Fibroblast of skin of left biceps (primary cell): ENCODE measurements around the gene PHKA2.
A peak's percentile ranks its signal among the peaks of the same experiment; 100 is the strongest.
"Not testable (repeated sequence)": the region's sequence is repeated elsewhere in the genome, so short reads cannot be mapped to it uniquely, and the experiment has no call there.

Source experiments
- DNase-seq, 2 experiments: peaks; one replicate each; pipeline ENCODE4 v3.0.0-alpha.2; 2013; ENCODE audit warnings: low read depth in 2 of 2

The PHKA2 gene

DNA sequence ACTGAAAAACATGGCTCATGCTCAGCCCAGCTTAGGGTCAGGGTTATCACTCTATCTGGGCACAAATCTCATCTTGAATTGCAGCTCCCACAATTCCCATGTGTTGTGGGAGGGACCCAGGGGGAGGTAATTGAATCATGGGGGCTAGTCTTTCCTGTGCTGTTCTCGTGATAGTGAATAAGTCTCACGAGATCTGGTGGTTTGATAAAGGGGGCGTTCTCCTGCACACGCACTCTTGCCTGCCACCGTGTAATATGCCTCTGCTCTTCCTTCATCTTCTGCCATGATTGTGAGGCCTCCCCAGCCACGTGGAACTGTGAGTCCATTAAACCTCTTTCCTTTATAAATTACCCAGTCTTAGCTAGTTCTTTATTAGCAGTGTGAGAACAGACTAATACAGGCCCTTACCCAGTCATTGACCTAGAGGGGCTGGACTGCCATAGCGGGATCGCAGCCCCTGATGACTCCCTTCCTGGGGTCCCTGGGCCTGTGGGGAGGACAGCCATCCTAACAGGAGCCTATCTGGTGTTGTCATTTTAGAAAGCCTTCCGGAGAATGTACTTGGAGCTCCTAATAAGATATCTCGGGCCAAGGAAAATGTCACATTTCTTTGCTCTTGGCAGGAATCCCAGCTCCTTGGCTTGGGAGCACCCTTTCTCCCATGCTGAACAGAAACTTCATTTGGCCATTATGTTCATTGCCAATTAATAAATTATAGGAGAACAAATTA, 112.6 kb downstream of the PHKA2 start:
- no peak for DNase-seq

- no peak for DNase-seq
Measured at GRCh38 chrX:18864390-18864920, 119.5 kb downstream of the PHKA2 start.

DNA sequence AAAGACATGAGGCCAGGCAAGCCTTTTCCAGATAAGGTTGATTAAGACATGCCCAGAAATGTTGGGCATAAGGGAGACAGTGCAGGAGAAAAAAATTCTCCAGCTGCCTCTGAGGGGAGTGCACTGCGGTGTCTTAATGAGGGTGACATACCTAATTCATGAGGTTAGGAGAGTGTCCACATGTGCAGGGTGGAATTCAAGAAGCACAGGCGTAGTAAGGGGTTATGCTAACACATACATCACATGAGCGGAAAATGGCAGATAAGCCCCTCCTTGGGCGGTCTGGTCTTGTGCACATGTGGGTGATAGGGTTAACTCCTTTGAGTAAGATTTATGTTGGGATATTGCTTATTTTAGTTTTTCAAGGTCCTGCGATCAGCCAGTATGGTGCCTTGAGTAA, 122.4 kb downstream of the PHKA2 start:
- no peak for DNase-seq

DNA sequence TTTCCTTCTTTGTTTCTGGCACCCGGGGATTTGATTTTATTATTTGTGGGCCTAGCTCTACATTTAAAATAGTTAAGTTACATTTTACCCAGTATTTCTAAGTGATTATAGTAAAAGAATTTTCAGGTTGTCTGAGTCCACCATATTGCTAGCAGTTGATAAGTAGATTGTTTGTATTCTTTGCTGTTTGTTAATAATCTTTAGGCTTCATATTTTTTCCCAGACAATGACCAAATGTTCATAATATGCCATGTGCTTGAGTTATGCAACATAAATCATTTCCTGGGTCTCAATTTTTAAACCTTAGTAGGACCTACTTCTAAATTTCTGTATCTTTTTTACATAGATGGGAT, 127.3 kb downstream of the PHKA2 start:
- no peak for DNase-seq

DNA sequence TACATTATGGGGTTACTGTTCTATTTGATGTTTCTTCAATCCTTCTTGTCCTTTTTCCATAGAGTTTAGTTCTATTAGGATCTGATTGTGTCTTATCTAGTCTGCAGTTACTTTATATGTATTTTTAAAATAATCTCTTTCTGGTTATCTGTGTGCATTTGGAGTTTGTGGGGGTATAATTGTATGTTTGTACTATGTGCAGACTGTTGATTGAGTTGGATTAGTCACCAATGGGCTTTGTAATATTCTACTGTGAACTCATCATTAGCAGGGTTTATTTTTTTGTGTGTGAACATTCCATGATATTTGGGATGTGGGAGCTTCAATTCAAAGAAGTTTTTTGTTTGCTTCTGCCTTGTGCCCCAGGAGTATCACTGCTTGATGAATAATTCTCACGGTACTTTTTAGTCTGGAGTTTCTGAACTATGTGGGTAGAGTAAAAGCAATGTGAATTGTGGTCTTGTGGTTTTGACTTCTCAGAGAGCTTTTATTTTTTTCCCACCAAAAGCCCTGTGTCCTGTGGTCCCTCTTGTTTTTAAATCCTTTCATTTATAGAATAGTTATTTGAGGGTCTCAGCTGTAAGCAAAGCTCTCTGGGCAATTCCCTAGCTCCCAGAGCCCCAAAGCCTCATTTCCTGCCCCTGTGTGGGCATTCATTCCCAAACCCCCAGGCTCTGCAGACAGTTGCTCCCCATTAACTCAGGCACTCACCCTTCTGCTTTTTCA, 127.8 kb downstream of the PHKA2 start:
- DNase-seq: peak; percentile 19 to 20

GRCh38 chrX:18847901-18848300, 136.0 kb downstream of the PHKA2 start:
- DNase-seq: not testable (repeated sequence)
